HCT116 (cell line): ENCODE data around the gene NCKAP5. TPM values are rescaled to one million over a fixed set of nuclear protein-coding genes. Genes with fewer than 3 reads are reported as not detected.

Experiments
- ATAC-seq: fragments of 200-7000 bp; cut with Tn5 transposase; 2 replicates; pipeline ENCODE4 v1.9.1; 2020; ENCODE audit warnings: mild to moderate bottlenecking, moderate library complexity
- BruUV-seq: library from RNA; stranded (reverse); fragments of 400-500 nt; replicated peaks from 2 replicates; lab custom pipeline; 2021; lab: Mats Ljungman, UMichigan
- CTCF ChIA-PET: fragments of 300-600 bp; sonication (Branson Sonifier 250); formaldehyde crosslinking; loops from one replicate; lab custom pipeline; 2021; ENCODE audit warnings: antibody characterized with exemption; lab: Charles Lee
- POLR2A ChIA-PET: fragments of 300-600, 350-600 bp; sonication (Branson Sonifier 250); formaldehyde crosslinking; loops from one replicate; lab custom pipeline; 2021; ENCODE audit warnings: antibody characterized with exemption; lab: Charles Lee
- RAD21 ChIA-PET, 2 experiments: fragments of 300-600 bp; sonication (Branson Sonifier 250); formaldehyde crosslinking; loops; one replicate each; lab custom pipeline; 2023; ENCODE audit warnings: low total read pairs in 2 of 2; ENCODE audit not compliant: uncharacterized antibody in 2 of 2, unreplicated experiment in 2 of 2, low non-redundant PET in 1 of 2; lab: Charles Lee
- DNase-seq: peaks from one replicate; pipeline ENCODE4 v3.0.0-alpha.2; 2010; ENCODE audit warnings: low read depth, low spot score
- H2AFZ ChIP-seq: fragments of 200-600 bp; shearing (Covaris generic), sonication (generic); 2 replicates; pipeline ENCODE4 v1.6.1; 2017; ENCODE audit warnings: low read depth, mixed run types, mixed read lengths, antibody characterized with exemption, low read length; ENCODE audit not compliant: poor library complexity, severe bottlenecking
- H3K27ac ChIP-seq: 2 replicates; pipeline ENCODE4 v1.5.1; 2012; ENCODE audit warnings: low read depth, low read length
- H3K27me3 ChIP-seq: fragments of 200-600 bp; sonication (generic); 2 replicates; pipeline ENCODE4 v1.6.1; 2016; ENCODE audit warnings: mixed run types, low read length, mixed read lengths; ENCODE audit not compliant: insufficient read depth
- H3K36me3 ChIP-seq, 2 experiments: fragments of 200-500 bp in 1 of 2; fragments of 200-600 bp in 1 of 2; sonication (Bioruptor generic) in 1 of 2; sonication (generic) in 1 of 2; 2 replicates each; pipeline versions ENCODE4 v1.5.1 to v1.6.1; 2014 to 2016; ENCODE audit warnings: low read length in 2 of 2, inconsistent platforms in 1 of 2, mixed read lengths in 1 of 2, mixed run types in 1 of 2; ENCODE audit not compliant: insufficient read depth in 2 of 2, control insufficient read depth in 1 of 2
- H3K4me1 ChIP-seq, 2 experiments: fragments of 200-600 bp in 1 of 2; sonication (generic) in 1 of 2; 2 replicates each; pipeline versions ENCODE4 v1.5.1 to v1.6.1; 2012 to 2017; ENCODE audit warnings: low read length in 2 of 2, inconsistent platforms in 1 of 2, mild to moderate bottlenecking in 1 of 2, mixed read lengths in 1 of 2, mixed run types in 1 of 2, moderate library complexity in 1 of 2; ENCODE audit not compliant: insufficient read depth in 2 of 2, control insufficient read depth in 1 of 2
- H3K4me2 ChIP-seq: fragments of 200-600 bp; sonication (generic); 2 replicates; pipeline ENCODE4 v1.6.1; 2017; ENCODE audit warnings: mixed run types, low read length, mixed read lengths
- H3K4me3 ChIP-seq, 2 experiments: fragments of 200-600 bp in 1 of 2; sonication (generic) in 1 of 2; replicated peaks in 1 of 2; 2 replicates each; pipeline ENCODE4 v1.5.1; 2011 to 2016; ENCODE audit warnings: low read length in 2 of 2, control low read depth in 1 of 2, low read depth in 1 of 2, mild to moderate bottlenecking in 1 of 2, mixed read lengths in 1 of 2, mixed run types in 1 of 2
- H3K79me2 ChIP-seq: fragments of 200-600 bp; sonication (generic); 2 replicates; pipeline ENCODE4 v1.6.1; 2017; ENCODE audit warnings: mild to moderate bottlenecking, mixed run types, low read length, moderate library complexity, mixed read lengths; ENCODE audit not compliant: insufficient read depth
- H3K9ac ChIP-seq: fragments of 200-600 bp; sonication (generic); 2 replicates; pipeline ENCODE4 v1.6.1; 2016; ENCODE audit warnings: low read length, mixed read lengths
- H3K9me2 ChIP-seq: fragments of 200-600 bp; sonication (generic), shearing (Covaris generic); 2 replicates; pipeline ENCODE4 v1.6.1; 2017; ENCODE audit warnings: mixed run types, mild to moderate bottlenecking, moderate library complexity; ENCODE audit not compliant: insufficient read depth
- H3K9me3 ChIP-seq, 2 experiments: fragments of 200-500 bp in 1 of 2; fragments of 200-600 bp in 1 of 2; sonication (Bioruptor generic) in 1 of 2; sonication (generic) in 1 of 2; 2 replicates each; pipeline ENCODE4 v1.6.1; 2014 to 2017; ENCODE audit warnings: low read length in 2 of 2, mixed read lengths in 2 of 2, inconsistent platforms in 1 of 2, low read depth in 1 of 2, mild to moderate bottlenecking in 1 of 2, mixed run types in 1 of 2, moderate library complexity in 1 of 2; ENCODE audit not compliant: control insufficient read depth in 1 of 2, insufficient read depth in 1 of 2
- H4K20me1 ChIP-seq: fragments of 200-600 bp; sonication (generic), shearing (Covaris generic); 2 replicates; pipeline ENCODE4 v1.6.1; 2017; ENCODE audit warnings: mixed run types, mild to moderate bottlenecking, moderate library complexity; ENCODE audit not compliant: insufficient read depth
- ATF3 ChIP-seq: IDR thresholded peaks from 2 replicates; pipeline ENCODE4 v1.6.1; 2012
- CBX3 ChIP-seq: IDR thresholded peaks from 2 replicates; pipeline ENCODE4 v1.6.1; 2012; ENCODE audit warnings: low read depth
- CEBPB ChIP-seq: IDR thresholded peaks from 2 replicates; pipeline ENCODE4 v1.6.1; 2012; ENCODE audit warnings: low read depth
- ELF1 ChIP-seq: IDR thresholded peaks from 2 replicates; pipeline ENCODE4 v1.6.1; 2012; ENCODE audit warnings: low read depth, borderline replicate concordance
- FOSL1 ChIP-seq: IDR thresholded peaks from 2 replicates; pipeline ENCODE4 v1.6.1; 2012; ENCODE audit warnings: low read depth
- JUND ChIP-seq: IDR thresholded peaks from 2 replicates; pipeline ENCODE4 v1.6.1; 2012
- MAX ChIP-seq: IDR thresholded peaks from 2 replicates; pipeline ENCODE4 v1.6.1; 2012
- POLR2AphosphoS5 ChIP-seq: IDR thresholded peaks from 2 replicates; pipeline ENCODE4 v1.6.1; 2011; ENCODE audit warnings: mild to moderate bottlenecking, low read depth, low read length, moderate library complexity
- RAD21 ChIP-seq: IDR thresholded peaks from 2 replicates; pipeline ENCODE4 v1.6.1; 2012; ENCODE audit warnings: low read depth, mild to moderate bottlenecking
- REST ChIP-seq: IDR thresholded peaks from 2 replicates; pipeline ENCODE4 v1.6.1; 2012; ENCODE audit warnings: low read depth
- SP1 ChIP-seq: IDR thresholded peaks from 2 replicates; pipeline ENCODE4 v1.6.1; 2012; ENCODE audit warnings: low read depth
- SRF ChIP-seq: IDR thresholded peaks from 2 replicates; pipeline ENCODE4 v1.6.1; 2012; ENCODE audit warnings: low read depth
- TCF7L2 ChIP-seq: IDR thresholded peaks from 2 replicates; pipeline ENCODE4 v1.7.0; 2011; ENCODE audit warnings: borderline replicate concordance, inconsistent platforms; ENCODE audit not compliant: insufficient read depth, insufficient read length; ENCODE audit errors: extremely low read depth
- ZBTB33 ChIP-seq: IDR thresholded peaks from 2 replicates; pipeline ENCODE4 v1.6.1; 2011; ENCODE audit warnings: mild to moderate bottlenecking, low read length, moderate library complexity; ENCODE audit not compliant: insufficient replicate concordance; ENCODE audit errors: extremely low read depth
- intact Hi-C: fragments of 100-400 bp; cut with micrococcal nuclease; formaldehyde crosslinking; loops from 2 replicates; pipeline ENCODE4 v1.10.0; 2022
- total RNA-seq: library from RNA; stranded (reverse); gene quantifications from one replicate; pipeline ENCODE4 v1.2.1, GENCODE V29; 2021; ENCODE audit not compliant: unreplicated experiment

Gene NCKAP5
- total RNA-seq, 1 experiment from 2014 or later, result 0.30 TPM

- no peaks in the 10 kb centered on the region for H3K9me2 ChIP-seq
- H3K9ac ChIP-seq, result no peak overlapping the region
- H3K4me2 ChIP-seq, result no peak overlapping the region
- CTCF ChIA-PET, result no interaction called here
- no peak for ATAC-seq
- intact Hi-C loops, result no loop called here
- no peaks in the 10 kb centered on the region for H3K9me3 ChIP-seq
- BruUV-seq, result no TSS peak
- H2AFZ ChIP-seq, result no peak overlapping the region
- no peak overlapping the region for H3K4me3 ChIP-seq
- no peaks in the 10 kb centered on the region for H4K20me1 ChIP-seq
- RAD21 ChIA-PET, result no interaction called here
- H3K4me1 ChIP-seq, result no peaks in the 10 kb centered on the region
- no peaks in the 10 kb centered on the region for H3K79me2 ChIP-seq
- H3K27ac ChIP-seq, result no peak overlapping the region
- H3K36me3 ChIP-seq, result no peaks in the 10 kb centered on the region
- TF ChIP-seq ZBTB33 (no peak), FOSL1 (no peak), ATF3 (no peak), CBX3 (no peak), JUND (no peak), ELF1 (no peak), SRF (no peak), REST (no peak), CEBPB (no peak), MAX (no peak), RAD21 (no peak), TCF7L2 (no peak), SP1 (no peak), POLR2AphosphoS5 (no peak)
- H3K27me3 ChIP-seq, result no peaks in the 10 kb centered on the region; the same call in 1 of the 2 replicates
- no peak for DNase-seq
- POLR2A ChIA-PET, result no interaction called here
These were observed 402.2 kb downstream of the NCKAP5 start for GRCh38 chr2:133166031-133166430.
